OCI-LY1 (cell line): ENCODE measurements around the gene SYT6.

Source experiments
- H2AFZ ChIP-seq: fragments of 200-600 bp; sonication (generic), shearing (Covaris generic); 2 replicates; pipeline ENCODE4 v1.6.0; 2014; ENCODE audit warnings: antibody characterized with exemption, mild to moderate bottlenecking, low read length
- H3F3A ChIP-seq: fragments of 200-600 bp; sonication (generic), shearing (Covaris generic); 2 replicates; pipeline ENCODE4 v1.6.0; 2014; ENCODE audit warnings: mild to moderate bottlenecking, antibody characterized with exemption, low read length, moderate library complexity; ENCODE audit not compliant: insufficient read depth
- H3K27ac ChIP-seq: fragments of 200-600 bp; sonication (generic); 2 replicates; pipeline ENCODE4 v1.5.1; 2014; ENCODE audit warnings: low read length, mixed run types, mild to moderate bottlenecking, low read depth; ENCODE audit not compliant: poor library complexity, severe bottlenecking
- H3K27me3 ChIP-seq: fragments of 200-600 bp; sonication (generic); 2 replicates; pipeline ENCODE4 v1.6.0; 2014; ENCODE audit warnings: antibody characterized with exemption, mild to moderate bottlenecking, low read length, moderate library complexity; ENCODE audit not compliant: insufficient read depth
- H3K36me3 ChIP-seq: fragments of 200-600 bp; sonication (generic); 2 replicates; pipeline ENCODE4 v1.6.1; 2014; ENCODE audit warnings: mild to moderate bottlenecking, antibody characterized with exemption, low read length, moderate library complexity, mixed read lengths; ENCODE audit not compliant: insufficient read depth
- H3K4me1 ChIP-seq: fragments of 200-600 bp; sonication (generic); 2 replicates; pipeline ENCODE4 v1.5.1; 2014; ENCODE audit warnings: mild to moderate bottlenecking, low read length, moderate library complexity; ENCODE audit not compliant: insufficient read depth, severe bottlenecking
- H3K4me2 ChIP-seq: fragments of 200-600 bp; sonication (generic), shearing (Covaris generic); 2 replicates; pipeline ENCODE4 v1.6.1; 2014; ENCODE audit warnings: low read length
- H3K4me3 ChIP-seq: fragments of 200-600 bp; sonication (generic); 2 replicates; pipeline ENCODE4 v1.5.1; 2014; ENCODE audit warnings: low read length, low read depth, mild to moderate bottlenecking, mixed read lengths; ENCODE audit not compliant: poor library complexity, severe bottlenecking
- H3K79me2 ChIP-seq: fragments of 200-600 bp; shearing (Covaris generic); 2 replicates; pipeline ENCODE4 v1.6.1; 2016; ENCODE audit warnings: mixed run types, low read length, mixed read lengths; ENCODE audit not compliant: insufficient read depth
- H3K9ac ChIP-seq: fragments of 200-600 bp; sonication (generic), shearing (Covaris generic); 2 replicates; pipeline ENCODE4 v1.6.1; 2014; ENCODE audit warnings: mild to moderate bottlenecking, low read length, mixed read lengths
- H3K9me2 ChIP-seq: fragments of 200-600 bp; sonication (generic), shearing (Covaris generic); 2 replicates; pipeline ENCODE4 v1.6.1; 2014; ENCODE audit warnings: low read depth, mild to moderate bottlenecking, low read length, mixed read lengths
- H3K9me3 ChIP-seq: fragments of 200-600 bp; shearing (Covaris generic); 2 replicates; pipeline ENCODE4 v1.6.1; 2014; ENCODE audit warnings: low read length, mixed read lengths
- H4K20me1 ChIP-seq: fragments of 200-600 bp; sonication (generic), shearing (Covaris generic); 2 replicates; pipeline ENCODE4 v1.6.0; 2016; ENCODE audit warnings: mild to moderate bottlenecking, low read length; ENCODE audit not compliant: insufficient read depth
- CTCF ChIP-seq: fragments of 200-600 bp; sonication (generic), shearing (Covaris generic); IDR thresholded peaks from 2 replicates; pipeline ENCODE4 v1.5.1; 2017; ENCODE audit warnings: mild to moderate bottlenecking, antibody characterized with exemption, low read length, moderate library complexity, mixed read lengths
- EZH2 ChIP-seq: fragments of 200-600 bp; sonication (generic), shearing (Covaris generic); IDR thresholded peaks from 2 replicates; pipeline ENCODE4 v1.8.0; 2017; ENCODE audit warnings: borderline replicate concordance, mixed run types, mild to moderate bottlenecking, antibody characterized with exemption, low read length, moderate library complexity, mixed read lengths

The SYT6 gene

GRCh38 chr1:114126261-114127095 is 27.2 kb downstream of the SYT6 start:
- H3K4me2 ChIP-seq, result no peak overlapping the region
- H3K27ac ChIP-seq, result no peak overlapping the region
- no peaks in the 10 kb centered on the region for H3K4me1 ChIP-seq
- H3K36me3 ChIP-seq, result no peaks in the 10 kb centered on the region
- no peaks in the 10 kb centered on the region for H3K9me3 ChIP-seq
- H3K27me3 ChIP-seq, result no peaks in the 10 kb centered on the region
- H3F3A ChIP-seq, result no peaks in the 10 kb centered on the region
- H2AFZ ChIP-seq, result no peak overlapping the region
- no peak overlapping the region for H3K9ac ChIP-seq
- no peaks in the 10 kb centered on the region for H3K79me2 ChIP-seq
- no peak overlapping the region for H3K4me3 ChIP-seq
- no peak for TF ChIP-seq EZH2
- TF ChIP-seq CTCF, result no peak
- no peaks in the 10 kb centered on the region for H4K20me1 ChIP-seq
- H3K9me2 ChIP-seq, result no peaks in the 10 kb centered on the region

DNA sequence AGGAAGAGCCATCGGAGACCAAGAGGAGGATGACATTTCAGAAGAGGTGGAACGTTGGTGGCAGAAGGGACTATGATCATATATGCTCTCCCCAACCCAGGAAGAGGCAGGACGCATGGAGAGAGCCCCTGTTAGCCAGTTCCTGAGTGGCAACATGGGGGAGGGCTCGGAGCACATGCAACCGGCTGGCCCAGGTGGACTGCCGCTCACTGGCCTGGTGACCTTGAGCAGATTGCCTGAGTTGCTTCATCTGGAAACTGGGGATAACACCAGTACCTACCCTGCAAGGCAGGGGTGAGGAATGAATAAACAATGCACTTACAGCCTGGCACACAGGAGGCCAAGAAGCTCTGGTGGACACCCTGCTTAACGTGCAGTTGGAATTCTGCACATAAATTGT is 29.0 kb downstream of the SYT6 start:
- Histone ChIP-seq H3K79me2 (no peaks in the 10 kb centered on the region), H2AFZ (no peak overlapping the region), H4K20me1 (no peaks in the 10 kb centered on the region), H3K9me3 (no peaks in the 10 kb centered on the region), H3K9ac (no peak overlapping the region), H3K27ac (no peak overlapping the region), H3K4me3 (no peak overlapping the region), H3K36me3 (no peaks in the 10 kb centered on the region), H3K27me3 (0 out of 2 replicates have a peak, but pooled peaks cover 5% of the 10 kb centered on the region), H3K4me1 (no peaks in the 10 kb centered on the region), H3K4me2 (no peak overlapping the region), H3F3A (no peaks in the 10 kb centered on the region), H3K9me2 (no peaks in the 10 kb centered on the region)
- TF ChIP-seq CTCF, result no peak
- TF ChIP-seq EZH2, result no peak

GRCh38 chr1:114122941-114123618 is 30.6 kb downstream of the SYT6 start:
- Histone ChIP-seq H3K9ac (no peak overlapping the region), H4K20me1 (no peaks in the 10 kb centered on the region), H3K4me2 (no peak overlapping the region), H3K27ac (no peak overlapping the region), H3K4me1 (no peaks in the 10 kb centered on the region), H3K27me3 (0 out of 2 replicates have a peak, but pooled peaks cover 5% of the 10 kb centered on the region), H2AFZ (no peak overlapping the region), H3K4me3 (no peak overlapping the region), H3F3A (no peaks in the 10 kb centered on the region), H3K79me2 (no peaks in the 10 kb centered on the region), H3K9me3 (no peaks in the 10 kb centered on the region), H3K36me3 (no peaks in the 10 kb centered on the region), H3K9me2 (no peaks in the 10 kb centered on the region)
- TF ChIP-seq EZH2, result no peak
- no peak for TF ChIP-seq CTCF
